HG03025 (cell line): ENCODE measurements around the gene EMC7.
"Not testable (repeated sequence)": the region's sequence is repeated elsewhere in the genome, so short reads cannot be mapped to it uniquely, and the experiment has no call there.

ENCODE experiments used
- ATAC-seq: cut with Tn5 transposase; IDR thresholded peaks from one replicate; pipeline ENCODE4 v1.9.1; 2021; ENCODE audit warnings: mild to moderate bottlenecking, moderate library complexity; ENCODE audit not compliant: unreplicated experiment, low FRiP score

EMC7 gene

GRCh38 chr15:34099914-34100313 lies 1.7 kb downstream of the EMC7 start:
- ATAC-seq = no peak

DNA sequence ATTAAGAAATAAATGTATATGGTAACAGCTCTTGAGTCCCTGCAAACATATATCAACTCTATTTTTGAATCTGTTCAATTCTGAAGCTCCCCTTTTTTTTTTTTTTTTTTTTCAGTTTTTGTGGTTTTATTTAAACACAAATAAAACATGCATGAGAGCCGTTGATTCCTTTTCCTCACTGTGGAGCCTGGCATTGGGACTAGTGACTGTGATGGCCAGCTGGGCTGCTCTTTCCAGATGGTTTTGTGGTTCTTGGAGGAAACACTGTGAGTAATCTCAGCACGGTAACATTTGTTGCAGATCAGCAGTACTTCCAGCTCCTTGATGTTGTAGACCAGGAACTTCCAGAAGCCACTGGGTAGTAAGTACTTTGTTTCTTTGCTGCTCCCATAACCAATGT lies 15.9 kb downstream of the EMC7 start:
- ATAC-seq = no peak

DNA sequence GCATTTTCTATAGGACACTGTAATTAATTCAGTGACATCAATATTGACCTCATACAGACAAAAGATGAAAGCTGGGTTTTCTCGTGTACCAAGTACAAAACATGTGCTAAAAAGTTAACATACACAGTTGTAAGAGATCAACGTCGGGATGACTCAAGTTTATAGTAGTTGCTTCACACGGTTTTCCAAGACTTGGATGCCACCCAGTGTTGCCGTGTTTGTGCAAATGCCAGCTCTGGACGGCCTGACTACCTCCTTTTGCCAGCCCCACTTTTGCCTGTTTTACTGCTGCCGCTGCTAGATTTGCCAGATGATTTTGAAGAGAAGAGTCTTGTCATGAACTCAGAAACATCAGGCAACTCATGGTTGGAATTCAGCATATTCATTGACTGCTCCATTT lies 17.6 kb downstream of the EMC7 start:
- no peak for ATAC-seq

GRCh38 chr15:34079904-34080303 lies 21.8 kb downstream of the EMC7 start:
- no peak for ATAC-seq

DNA sequence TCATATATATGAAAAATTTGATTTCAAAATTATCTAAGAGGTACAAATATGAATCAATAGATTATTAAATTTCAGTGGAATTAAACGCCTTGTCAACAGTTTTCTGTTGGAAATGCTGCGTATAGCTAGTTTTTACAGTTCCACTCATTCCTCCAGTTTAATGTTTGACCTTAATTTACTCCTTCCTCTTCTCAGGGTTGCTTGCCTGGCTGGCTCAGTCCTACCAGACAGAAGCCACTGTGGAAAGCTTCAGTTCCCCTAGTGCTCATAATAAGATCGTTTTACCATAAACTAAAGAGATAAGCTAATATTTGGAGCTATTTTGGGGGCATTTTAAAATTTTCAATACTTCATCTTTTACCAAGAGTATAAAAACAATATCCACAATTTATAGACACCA lies 22.8 kb downstream of the EMC7 start:
- ATAC-seq = no peak

- ATAC-seq = no peak
Observed at GRCh38 chr15:34076785-34077184, 24.9 kb downstream of the EMC7 start.

GRCh38 chr15:34070003-34070402 lies 31.7 kb downstream of the EMC7 start:
- no peak for ATAC-seq

DNA sequence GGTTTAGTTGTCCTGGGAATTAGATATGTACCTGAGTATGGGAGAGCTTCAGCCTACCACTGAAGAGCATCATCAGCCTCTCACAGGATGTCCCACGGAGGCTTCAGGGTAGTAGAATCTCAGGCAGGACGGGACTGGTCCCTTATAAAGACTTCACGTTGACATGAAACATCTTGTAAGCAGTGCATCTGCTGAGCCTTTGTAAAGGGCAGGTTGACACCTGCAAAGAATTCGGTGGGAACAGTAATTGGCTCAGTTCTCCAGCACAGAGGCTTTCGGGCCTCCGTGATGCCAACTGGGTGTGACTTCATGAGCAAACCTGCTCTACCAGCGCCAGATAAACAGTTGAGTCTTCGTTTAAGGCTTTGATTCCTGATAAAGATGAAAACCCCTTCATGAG lies 35.7 kb downstream of the EMC7 start:
- no peak for ATAC-seq

- no peak for ATAC-seq
Observed at GRCh38 chr15:34065261-34065660, 36.4 kb downstream of the EMC7 start.

GRCh38 chr15:34064438-34064837 lies 37.2 kb downstream of the EMC7 start:
- ATAC-seq = no peak

DNA sequence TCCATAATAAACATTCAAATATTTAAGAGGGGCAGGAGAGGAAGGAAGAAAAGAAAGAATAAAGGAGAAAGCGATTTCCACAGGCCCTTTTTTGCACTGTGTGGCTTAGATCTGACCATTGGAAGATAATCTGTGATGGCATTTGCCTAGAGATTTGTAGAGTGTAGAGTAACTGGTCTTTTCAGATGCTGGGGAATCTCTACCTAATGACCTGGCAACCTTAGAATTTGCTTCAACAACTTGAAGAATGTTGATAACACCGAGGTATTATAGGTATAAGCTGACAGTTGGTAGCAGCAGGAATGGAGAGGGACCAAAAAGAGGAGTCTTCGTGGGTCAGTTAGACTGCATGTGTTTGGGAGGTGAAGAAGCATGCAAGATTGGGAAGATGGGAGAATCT lies 41.7 kb downstream of the EMC7 start:
- no peak for ATAC-seq

DNA sequence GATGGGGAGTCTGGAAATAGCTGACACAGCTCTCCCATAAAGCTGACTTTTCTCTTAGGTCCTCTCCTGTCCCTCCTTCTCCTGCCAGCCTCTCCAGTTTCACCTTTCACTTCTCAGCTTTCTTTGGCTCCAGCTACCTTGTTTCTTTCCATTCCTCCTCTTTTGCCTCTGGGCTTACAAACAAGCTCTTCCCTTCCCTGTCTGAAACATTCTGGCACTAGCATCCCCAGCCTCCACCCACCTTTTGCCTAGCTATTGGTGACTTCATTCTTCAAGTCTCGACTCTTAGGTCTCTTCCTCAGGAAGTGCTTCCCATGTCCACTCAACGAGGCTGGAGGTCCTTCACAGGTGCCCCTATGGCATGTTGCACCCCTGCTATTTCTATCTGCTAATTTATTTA lies 42.2 kb downstream of the EMC7 start:
- ATAC-seq = no peak

GRCh38 chr15:34056911-34057310 lies 44.8 kb downstream of the EMC7 start:
- ATAC-seq = no peak

- no peak for ATAC-seq
Observed at GRCh38 chr15:34055868-34056595, 45.6 kb downstream of the EMC7 start.

DNA sequence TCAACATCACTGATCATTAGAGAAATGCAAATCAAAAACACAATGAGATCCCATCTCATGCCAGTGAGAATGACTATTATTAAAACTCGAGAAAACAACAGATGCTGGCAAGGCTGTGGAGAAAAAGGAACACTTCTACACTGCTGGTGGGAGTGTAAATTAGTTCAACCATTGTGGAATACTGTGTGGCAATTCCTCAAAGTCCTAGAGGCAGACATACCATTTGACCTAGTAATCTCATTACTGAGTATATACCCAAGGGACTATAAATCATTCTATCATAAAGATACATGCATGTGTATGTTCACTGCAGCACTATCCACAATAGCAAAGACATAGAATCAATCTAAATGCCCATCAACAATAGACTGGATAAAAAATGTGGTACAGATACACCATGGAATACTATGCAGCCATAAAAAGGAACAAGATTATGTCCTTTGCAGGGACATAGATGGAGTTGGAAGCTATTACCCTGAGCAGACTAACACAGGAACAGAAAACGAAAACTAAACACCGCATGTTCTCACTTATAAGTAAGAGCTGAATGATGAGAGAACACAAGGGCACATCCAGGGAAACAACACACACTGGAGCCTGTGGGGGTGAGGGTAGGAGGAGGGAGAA lies 47.5 kb downstream of the EMC7 start:
- ATAC-seq = no peak

DNA sequence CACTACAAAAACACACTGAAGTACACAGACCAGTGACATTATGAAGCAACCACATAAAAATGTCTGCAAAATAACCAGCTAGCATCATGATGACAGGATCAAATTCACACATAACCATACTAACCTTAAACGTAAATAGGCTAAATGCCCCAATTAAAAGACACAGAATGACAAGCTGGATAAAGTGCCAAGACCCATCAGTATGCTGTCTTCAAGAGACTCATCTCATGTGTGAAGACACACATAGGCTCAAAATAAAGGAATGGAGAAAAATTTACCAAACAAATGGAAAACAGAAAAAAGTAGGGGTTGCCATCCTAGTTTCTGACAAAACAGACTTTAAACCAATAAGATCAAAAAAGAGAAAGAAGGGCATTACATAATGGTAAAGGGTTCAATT lies 51.3 kb downstream of the EMC7 start:
- ATAC-seq = not testable (repeated sequence)

DNA sequence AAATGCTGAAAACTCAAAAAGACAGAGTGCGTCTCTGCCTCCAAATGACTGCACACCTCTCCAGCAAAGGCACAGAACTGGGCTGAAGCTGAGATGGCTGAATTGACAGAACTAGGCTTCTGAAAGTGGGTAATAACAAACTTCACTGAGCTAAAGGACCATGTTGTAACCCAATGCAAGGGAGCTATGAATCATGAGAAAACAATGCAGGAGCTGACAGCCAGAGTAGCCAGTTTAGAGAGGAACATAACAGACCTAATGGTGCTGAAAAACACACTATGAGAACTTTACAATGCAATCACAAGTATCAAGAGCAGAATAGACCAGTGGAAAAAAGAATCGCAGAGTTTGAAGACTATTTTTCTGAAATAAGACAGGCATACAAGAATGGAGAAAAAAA lies 52.5 kb downstream of the EMC7 start:
- ATAC-seq = no peak

DNA sequence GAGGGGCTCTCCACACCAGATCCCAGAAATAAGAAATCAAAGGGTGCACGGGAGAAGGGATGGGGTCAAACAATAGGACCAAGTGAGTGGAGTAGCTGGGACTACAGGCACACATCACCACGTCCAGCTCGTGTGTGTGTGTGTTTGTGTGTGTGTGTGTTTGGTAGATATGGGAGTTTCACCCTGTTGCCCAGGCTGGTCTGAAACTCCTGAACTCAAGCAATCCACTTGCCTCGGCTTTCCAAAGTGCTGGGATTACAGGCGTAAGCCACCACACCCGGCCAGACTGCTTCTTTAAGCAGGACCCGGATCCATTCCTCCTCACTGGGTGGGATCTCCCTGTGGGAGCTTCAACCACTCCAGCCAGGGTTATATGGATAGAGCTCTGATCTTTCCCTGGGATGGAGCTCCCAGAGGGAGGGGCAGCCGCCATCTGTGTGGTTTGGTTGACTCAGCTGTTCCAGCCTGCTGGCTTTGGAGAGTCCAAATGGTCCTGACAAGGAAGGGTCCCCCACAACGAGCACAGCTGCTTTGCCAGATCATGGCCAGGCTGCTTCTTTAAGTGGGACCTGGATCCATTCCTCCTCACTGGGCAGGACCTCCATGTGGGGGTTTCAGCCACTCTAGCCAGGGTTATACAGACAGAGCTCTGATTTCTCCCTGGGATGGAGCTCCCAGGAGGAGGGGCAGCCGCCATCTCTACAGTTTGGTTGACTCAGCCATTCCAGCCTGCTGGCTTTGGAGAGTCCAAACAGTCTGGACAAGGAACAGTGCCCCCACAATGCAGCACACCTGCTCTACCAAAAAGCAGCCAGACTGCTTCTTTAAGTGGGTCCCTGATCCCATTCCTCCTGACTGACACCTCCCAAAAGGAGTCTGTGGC lies 53.5 kb downstream of the EMC7 start:
- ATAC-seq = no peak

- no peak for ATAC-seq
Observed at GRCh38 chr15:34046471-34047145, 55.1 kb downstream of the EMC7 start.

GRCh38 chr15:34043813-34044212 lies 57.8 kb downstream of the EMC7 start:
- ATAC-seq = no peak

DNA sequence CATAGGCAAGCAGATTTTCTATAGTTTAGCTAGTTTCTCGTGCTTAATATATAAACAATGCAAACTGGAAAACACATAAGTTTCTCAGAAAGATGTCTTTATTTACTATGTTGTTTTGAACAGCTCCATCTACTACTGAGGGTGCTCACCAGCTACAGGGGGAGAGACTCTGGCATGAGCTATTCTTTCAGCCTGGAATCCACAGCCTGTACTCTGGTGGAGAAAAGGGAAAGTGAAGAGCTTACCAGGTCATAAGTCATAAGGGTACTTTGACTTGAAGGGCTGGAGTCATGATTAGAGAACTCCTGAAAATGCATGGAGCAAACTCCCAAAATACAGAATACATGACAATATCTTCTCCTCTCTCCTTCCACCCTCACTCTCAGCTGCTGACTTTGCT lies 58.3 kb downstream of the EMC7 start:
- no peak for ATAC-seq
